WTC11 (cell line): ENCODE data around the gene SDHA. TPM values are rescaled to one million over a fixed set of nuclear protein-coding genes. Genes with fewer than 3 reads are reported as not detected.

Source experiments
- ATAC-seq: fragments of 200-7000 bp; cut with Tn5 transposase; 2 replicates; pipeline ENCODE4 v1.10.0; 2021; ENCODE audit warnings: mild to moderate bottlenecking, moderate library complexity
- CTCF ChIA-PET: fragments of 300-600 bp; sonication (Branson Sonifier 250); formaldehyde crosslinking; loops from one replicate; lab custom pipeline; 2021; ENCODE audit warnings: antibody characterized with exemption; lab: Charles Lee
- POLR2A ChIA-PET: fragments of 350-600 bp; sonication (Branson Sonifier 250); formaldehyde crosslinking; loops from one replicate; lab custom pipeline; 2021; ENCODE audit warnings: antibody characterized with exemption; lab: Charles Lee
- DNase-seq: peaks from one replicate; pipeline ENCODE4 v3.0.0; 2021; ENCODE audit warnings: low spot score
- H3K27ac Mint-ChIP-seq: 2 replicates; pipeline ENCODE4 v1.8.0; 2021; ENCODE audit warnings: mixed read lengths
- H3K27me3 Mint-ChIP-seq: 2 replicates; pipeline ENCODE4 v1.8.0; 2021; ENCODE audit warnings: low read depth, mild to moderate bottlenecking, moderate library complexity, mixed read lengths
- H3K36me3 Mint-ChIP-seq: 2 replicates; pipeline ENCODE4 v1.8.0; 2021; ENCODE audit warnings: mixed read lengths
- H3K4me1 Mint-ChIP-seq: 2 replicates; pipeline ENCODE4 v1.8.0; 2022; ENCODE audit warnings: mixed read lengths
- H3K4me3 Mint-ChIP-seq: 2 replicates; pipeline ENCODE4 v1.8.0; 2021; ENCODE audit warnings: mild to moderate bottlenecking, moderate library complexity, mixed read lengths
- H3K9me3 Mint-ChIP-seq: 2 replicates; pipeline ENCODE4 v1.8.0; 2021; ENCODE audit warnings: mixed read lengths
- CBFB ChIP-seq: sonication (generic); formaldehyde crosslinking; IDR thresholded peaks from 2 replicates; pipeline ENCODE4 v1.8.1; 2022; ENCODE audit warnings: mild to moderate bottlenecking, low read depth, missing genetic modification reagents
- CREM ChIP-seq: sonication (generic); formaldehyde crosslinking; IDR thresholded peaks from 2 replicates; pipeline ENCODE4 v1.8.1; 2022; ENCODE audit warnings: mild to moderate bottlenecking, missing genetic modification reagents, moderate library complexity
- ESRRA ChIP-seq: sonication (generic); formaldehyde crosslinking; IDR thresholded peaks from 2 replicates; pipeline ENCODE4 v1.8.1; 2022; ENCODE audit warnings: mild to moderate bottlenecking, missing genetic modification reagents, borderline replicate concordance
- ETV6 ChIP-seq: sonication (generic); formaldehyde crosslinking; IDR thresholded peaks from 2 replicates; pipeline ENCODE4 v1.8.1; 2022; ENCODE audit warnings: mild to moderate bottlenecking, missing genetic modification reagents
- IRF2 ChIP-seq: sonication (generic); formaldehyde crosslinking; IDR thresholded peaks from 2 replicates; pipeline ENCODE4 v1.8.0; 2022; ENCODE audit warnings: low read depth, missing genetic modification reagents, borderline replicate concordance
- JUN ChIP-seq: sonication (generic); formaldehyde crosslinking; IDR thresholded peaks from 2 replicates; pipeline ENCODE4 v1.8.0; 2023; ENCODE audit warnings: mild to moderate bottlenecking, missing genetic modification reagents
- KAT7 ChIP-seq: sonication (generic); formaldehyde crosslinking; IDR thresholded peaks from 2 replicates; pipeline ENCODE4 v1.8.1; 2023; ENCODE audit warnings: missing genetic modification reagents, mild to moderate bottlenecking, borderline replicate concordance
- MYBL2 ChIP-seq: sonication (generic); formaldehyde crosslinking; IDR thresholded peaks from 2 replicates; pipeline ENCODE4 v1.8.1; 2023; ENCODE audit warnings: mild to moderate bottlenecking, moderate library complexity, missing genetic modification reagents
- NFATC4 ChIP-seq: fragments of 250-450 bp; sonication (Bioruptor Pico); IDR thresholded peaks from 2 replicates; pipeline ENCODE4 v1.9.0; 2021; ENCODE audit warnings: mild to moderate bottlenecking
- NR1H2 ChIP-seq: sonication (generic); formaldehyde crosslinking; IDR thresholded peaks from 2 replicates; pipeline ENCODE4 v1.9.0; 2021; ENCODE audit warnings: mild to moderate bottlenecking, moderate library complexity, missing genetic modification reagents
- NR2C2 ChIP-seq: sonication (generic); formaldehyde crosslinking; IDR thresholded peaks from 2 replicates; pipeline ENCODE4 v1.8.0; 2022; ENCODE audit warnings: mild to moderate bottlenecking, missing genetic modification reagents
- SP1 ChIP-seq: sonication (generic); formaldehyde crosslinking; conservative IDR thresholded peaks from 2 replicates; pipeline ENCODE4 v1.8.1; 2022; ENCODE audit warnings: missing genetic modification reagents
- STAT6 ChIP-seq: sonication (generic); formaldehyde crosslinking; conservative IDR thresholded peaks from 2 replicates; pipeline ENCODE4 v1.8.1; 2023; ENCODE audit warnings: mild to moderate bottlenecking, low read depth, missing genetic modification reagents, moderate library complexity
- TEAD4 ChIP-seq: sonication (generic); formaldehyde crosslinking; IDR thresholded peaks from 2 replicates; pipeline ENCODE4 v1.8.0; 2022; ENCODE audit warnings: mild to moderate bottlenecking, missing genetic modification reagents
- ZNF138 ChIP-seq: sonication (generic); formaldehyde crosslinking; conservative IDR thresholded peaks from 2 replicates; pipeline ENCODE4 v1.8.1; 2022; ENCODE audit warnings: mild to moderate bottlenecking, moderate library complexity, missing genetic modification reagents
- ZNF263 ChIP-seq: sonication (generic); formaldehyde crosslinking; IDR thresholded peaks from 2 replicates; pipeline ENCODE4 v1.8.1; 2022; ENCODE audit warnings: low read depth, mild to moderate bottlenecking, moderate library complexity, missing genetic modification reagents
- total RNA-seq: library from RNA; stranded (reverse); gene quantifications from 3 replicates; pipeline ENCODE4 v1.2.3, GENCODE V29; 2021
- TF ChIP-seq, protein P1 (sequence below): fragments of 250-450 bp; sonication (Bioruptor Pico); IDR thresholded peaks from 2 replicates; pipeline ENCODE4 v2.1.2; 2022; ENCODE audit warnings: mild to moderate bottlenecking, moderate library complexity
- TF ChIP-seq, protein P2 (sequence below): sonication (generic); formaldehyde crosslinking; IDR thresholded peaks from 2 replicates; pipeline ENCODE4 v1.8.1; 2023; ENCODE audit warnings: mild to moderate bottlenecking, missing genetic modification reagents
- TF ChIP-seq, protein P3 (sequence below): sonication (generic); formaldehyde crosslinking; IDR thresholded peaks from 2 replicates; pipeline ENCODE4 v1.8.0; 2023; ENCODE audit warnings: missing genetic modification reagents
- TF ChIP-seq, protein P4 (sequence below): sonication (generic); formaldehyde crosslinking; IDR thresholded peaks from 2 replicates; pipeline ENCODE4 v1.8.1; 2022; ENCODE audit warnings: mild to moderate bottlenecking, moderate library complexity, missing genetic modification reagents
- TF ChIP-seq, protein P5 (sequence below): sonication (generic); formaldehyde crosslinking; IDR thresholded peaks from 2 replicates; pipeline ENCODE4 v1.8.1; 2023; ENCODE audit warnings: mild to moderate bottlenecking, missing genetic modification reagents, moderate library complexity
- TF ChIP-seq, protein P6 (sequence below): sonication (generic); formaldehyde crosslinking; IDR thresholded peaks from 2 replicates; pipeline ENCODE4 v1.8.1; 2022; ENCODE audit warnings: mild to moderate bottlenecking, missing genetic modification reagents, moderate library complexity, borderline replicate concordance
- TF ChIP-seq, protein P7 (sequence below): sonication (generic); formaldehyde crosslinking; IDR thresholded peaks from 2 replicates; pipeline ENCODE4 v1.8.1; 2023; ENCODE audit warnings: mild to moderate bottlenecking, missing genetic modification reagents, moderate library complexity

The SDHA gene
- total RNA-seq, 1 experiment from 2014 or later = 145 TPM

- Mint-ChIP-seq H3K27me3 (no peaks in the 10 kb centered on the region), H3K4me1 (peaks cover 11% of the 10 kb centered on the region), H3K9me3 (no peaks in the 10 kb centered on the region), H3K27ac (no peak overlapping the region), H3K36me3 (peaks cover 10% of the 10 kb centered on the region), H3K4me3 (no peak overlapping the region)
- TF ChIP-seq, protein P1, sequence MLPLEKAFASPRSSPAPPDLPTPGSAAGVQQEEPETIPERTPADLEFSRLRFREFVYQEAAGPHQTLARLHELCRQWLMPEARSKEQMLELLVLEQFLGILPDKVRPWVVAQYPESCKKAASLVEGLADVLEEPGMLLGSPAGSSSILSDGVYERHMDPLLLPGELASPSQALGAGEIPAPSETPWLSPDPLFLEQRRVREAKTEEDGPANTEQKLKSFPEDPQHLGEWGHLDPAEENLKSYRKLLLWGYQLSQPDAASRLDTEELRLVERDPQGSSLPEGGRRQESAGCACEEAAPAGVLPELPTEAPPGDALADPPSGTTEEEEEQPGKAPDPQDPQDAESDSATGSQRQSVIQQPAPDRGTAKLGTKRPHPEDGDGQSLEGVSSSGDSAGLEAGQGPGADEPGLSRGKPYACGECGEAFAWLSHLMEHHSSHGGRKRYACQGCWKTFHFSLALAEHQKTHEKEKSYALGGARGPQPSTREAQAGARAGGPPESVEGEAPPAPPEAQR = no peak
- TF ChIP-seq, protein P2, sequence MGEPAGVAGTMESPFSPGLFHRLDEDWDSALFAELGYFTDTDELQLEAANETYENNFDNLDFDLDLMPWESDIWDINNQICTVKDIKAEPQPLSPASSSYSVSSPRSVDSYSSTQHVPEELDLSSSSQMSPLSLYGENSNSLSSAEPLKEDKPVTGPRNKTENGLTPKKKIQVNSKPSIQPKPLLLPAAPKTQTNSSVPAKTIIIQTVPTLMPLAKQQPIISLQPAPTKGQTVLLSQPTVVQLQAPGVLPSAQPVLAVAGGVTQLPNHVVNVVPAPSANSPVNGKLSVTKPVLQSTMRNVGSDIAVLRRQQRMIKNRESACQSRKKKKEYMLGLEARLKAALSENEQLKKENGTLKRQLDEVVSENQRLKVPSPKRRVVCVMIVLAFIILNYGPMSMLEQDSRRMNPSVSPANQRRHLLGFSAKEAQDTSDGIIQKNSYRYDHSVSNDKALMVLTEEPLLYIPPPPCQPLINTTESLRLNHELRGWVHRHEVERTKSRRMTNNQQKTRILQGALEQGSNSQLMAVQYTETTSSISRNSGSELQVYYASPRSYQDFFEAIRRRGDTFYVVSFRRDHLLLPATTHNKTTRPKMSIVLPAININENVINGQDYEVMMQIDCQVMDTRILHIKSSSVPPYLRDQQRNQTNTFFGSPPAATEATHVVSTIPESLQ = no peak
- TF ChIP-seq, protein P3, sequence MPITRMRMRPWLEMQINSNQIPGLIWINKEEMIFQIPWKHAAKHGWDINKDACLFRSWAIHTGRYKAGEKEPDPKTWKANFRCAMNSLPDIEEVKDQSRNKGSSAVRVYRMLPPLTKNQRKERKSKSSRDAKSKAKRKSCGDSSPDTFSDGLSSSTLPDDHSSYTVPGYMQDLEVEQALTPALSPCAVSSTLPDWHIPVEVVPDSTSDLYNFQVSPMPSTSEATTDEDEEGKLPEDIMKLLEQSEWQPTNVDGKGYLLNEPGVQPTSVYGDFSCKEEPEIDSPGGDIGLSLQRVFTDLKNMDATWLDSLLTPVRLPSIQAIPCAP (CRISPR knock-in tag) = no peak
- TF ChIP-seq, protein P4, sequence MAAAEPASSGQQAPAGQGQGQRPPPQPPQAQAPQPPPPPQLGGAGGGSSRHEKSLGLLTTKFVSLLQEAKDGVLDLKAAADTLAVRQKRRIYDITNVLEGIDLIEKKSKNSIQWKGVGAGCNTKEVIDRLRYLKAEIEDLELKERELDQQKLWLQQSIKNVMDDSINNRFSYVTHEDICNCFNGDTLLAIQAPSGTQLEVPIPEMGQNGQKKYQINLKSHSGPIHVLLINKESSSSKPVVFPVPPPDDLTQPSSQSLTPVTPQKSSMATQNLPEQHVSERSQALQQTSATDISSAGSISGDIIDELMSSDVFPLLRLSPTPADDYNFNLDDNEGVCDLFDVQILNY = no peak
- TF ChIP-seq, protein P5, sequence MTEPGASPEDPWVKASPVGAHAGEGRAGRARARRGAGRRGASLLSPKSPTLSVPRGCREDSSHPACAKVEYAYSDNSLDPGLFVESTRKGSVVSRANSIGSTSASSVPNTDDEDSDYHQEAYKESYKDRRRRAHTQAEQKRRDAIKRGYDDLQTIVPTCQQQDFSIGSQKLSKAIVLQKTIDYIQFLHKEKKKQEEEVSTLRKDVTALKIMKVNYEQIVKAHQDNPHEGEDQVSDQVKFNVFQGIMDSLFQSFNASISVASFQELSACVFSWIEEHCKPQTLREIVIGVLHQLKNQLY (CRISPR knock-in tag) = no peak
- TF ChIP-seq JUN (no peak), STAT6 (no peak), CREM (no peak), ZNF263 (no peak), SP1 (CRISPR knock-in tag) (no peak), ETV6 (CRISPR knock-in tag) (no peak)
- ChIA-PET POLR2A (no interaction called here), CTCF (interaction anchor here (0.8 to 1.6 kb wide), 3 partner anchors 8 to 247 kb away, joined by 3 to 9 read pairs (median 3); partner anchors contain the start of gene LRRC14B)
- ATAC-seq = no peak
- no peak for DNase-seq
Observed at GRCh38 chr5:199197-199949, 18.7 kb upstream of the SDHA start.

- no peaks in the 10 kb centered on the region for H3K27me3 Mint-ChIP-seq
- CTCF ChIA-PET = interaction anchor here (0.8 to 1.6 kb wide), 3 partner anchors 9 to 247 kb away, joined by 3 to 9 read pairs (median 3); partner anchors contain the start of gene LRRC14B
- H3K9me3 Mint-ChIP-seq = no peaks in the 10 kb centered on the region
- H3K27ac Mint-ChIP-seq = no peak overlapping the region
- H3K4me3 Mint-ChIP-seq = no peak overlapping the region
- peaks cover 17% of the 10 kb centered on the region for H3K36me3 Mint-ChIP-seq
- POLR2A ChIA-PET = no interaction called here
- ATAC-seq = peak; percentile 31; the same call in 1 of the 2 replicates
- DNase-seq = no peak
- peaks cover 11% of the 10 kb centered on the region for H3K4me1 Mint-ChIP-seq
- no peak for TF ChIP-seq NR1H2 (CRISPR knock-in tag)
- no peak for TF ChIP-seq ESRRA (CRISPR knock-in tag)
- TF ChIP-seq ZNF138 = no peak
- TF ChIP-seq, protein P6, sequence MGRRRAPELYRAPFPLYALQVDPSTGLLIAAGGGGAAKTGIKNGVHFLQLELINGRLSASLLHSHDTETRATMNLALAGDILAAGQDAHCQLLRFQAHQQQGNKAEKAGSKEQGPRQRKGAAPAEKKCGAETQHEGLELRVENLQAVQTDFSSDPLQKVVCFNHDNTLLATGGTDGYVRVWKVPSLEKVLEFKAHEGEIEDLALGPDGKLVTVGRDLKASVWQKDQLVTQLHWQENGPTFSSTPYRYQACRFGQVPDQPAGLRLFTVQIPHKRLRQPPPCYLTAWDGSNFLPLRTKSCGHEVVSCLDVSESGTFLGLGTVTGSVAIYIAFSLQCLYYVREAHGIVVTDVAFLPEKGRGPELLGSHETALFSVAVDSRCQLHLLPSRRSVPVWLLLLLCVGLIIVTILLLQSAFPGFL (CRISPR knock-in tag) = no peak
- TF ChIP-seq NR2C2 (CRISPR knock-in tag) = no peak
- TF ChIP-seq, protein P7, sequence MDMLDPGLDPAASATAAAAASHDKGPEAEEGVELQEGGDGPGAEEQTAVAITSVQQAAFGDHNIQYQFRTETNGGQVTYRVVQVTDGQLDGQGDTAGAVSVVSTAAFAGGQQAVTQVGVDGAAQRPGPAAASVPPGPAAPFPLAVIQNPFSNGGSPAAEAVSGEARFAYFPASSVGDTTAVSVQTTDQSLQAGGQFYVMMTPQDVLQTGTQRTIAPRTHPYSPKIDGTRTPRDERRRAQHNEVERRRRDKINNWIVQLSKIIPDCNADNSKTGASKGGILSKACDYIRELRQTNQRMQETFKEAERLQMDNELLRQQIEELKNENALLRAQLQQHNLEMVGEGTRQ (CRISPR knock-in tag) = no peak
- no peak for TF ChIP-seq KAT7
- no peak for TF ChIP-seq IRF2 (CRISPR knock-in tag)
- TF ChIP-seq TEAD4 = no peak
- TF ChIP-seq NFATC4 (CRISPR knock-in tag) = no peak
- TF ChIP-seq CBFB (CRISPR knock-in tag) = no peak
- no peak for TF ChIP-seq MYBL2 (CRISPR knock-in tag)
Observed at GRCh38 chr5:199950-200645, 18.0 kb upstream of the SDHA start.
